Nephron (organoid): ENCODE results near the gene PALD1.

Source experiments
- H3K27ac Mint-ChIP-seq, 3 experiments: 2 replicates each; pipeline ENCODE4 v1.8.0; 2020; ENCODE audit warnings: mixed read lengths in 3 of 3, mild to moderate bottlenecking in 2 of 3, moderate library complexity in 1 of 3
- H3K27me3 Mint-ChIP-seq: 2 replicates; pipeline ENCODE4 v1.8.0; 2021; ENCODE audit warnings: low read depth, mild to moderate bottlenecking, moderate library complexity, mixed read lengths
- H3K36me3 Mint-ChIP-seq: 2 replicates; pipeline ENCODE4 v1.8.0; 2020; ENCODE audit warnings: low read depth, mixed read lengths
- H3K4me1 Mint-ChIP-seq: 2 replicates; pipeline ENCODE4 v1.8.0; 2020; ENCODE audit warnings: mixed read lengths
- H3K4me3 Mint-ChIP-seq, 3 experiments: 2 replicates each; pipeline ENCODE4 v1.8.0; 2020; ENCODE audit warnings: mild to moderate bottlenecking in 3 of 3, mixed read lengths in 3 of 3, moderate library complexity in 2 of 3
- H3K9me3 Mint-ChIP-seq: 2 replicates; pipeline ENCODE4 v1.8.0; 2020; ENCODE audit warnings: mixed read lengths
- CTCF ChIP-seq, 3 experiments: fragments of 200-600 bp; sonication (generic); IDR thresholded peaks; one replicate each; pipeline ENCODE4 v1.5.0; 2021; ENCODE audit warnings: antibody characterized with exemption in 3 of 3; ENCODE audit not compliant: unreplicated experiment in 3 of 3

PALD1 gene

DNA sequence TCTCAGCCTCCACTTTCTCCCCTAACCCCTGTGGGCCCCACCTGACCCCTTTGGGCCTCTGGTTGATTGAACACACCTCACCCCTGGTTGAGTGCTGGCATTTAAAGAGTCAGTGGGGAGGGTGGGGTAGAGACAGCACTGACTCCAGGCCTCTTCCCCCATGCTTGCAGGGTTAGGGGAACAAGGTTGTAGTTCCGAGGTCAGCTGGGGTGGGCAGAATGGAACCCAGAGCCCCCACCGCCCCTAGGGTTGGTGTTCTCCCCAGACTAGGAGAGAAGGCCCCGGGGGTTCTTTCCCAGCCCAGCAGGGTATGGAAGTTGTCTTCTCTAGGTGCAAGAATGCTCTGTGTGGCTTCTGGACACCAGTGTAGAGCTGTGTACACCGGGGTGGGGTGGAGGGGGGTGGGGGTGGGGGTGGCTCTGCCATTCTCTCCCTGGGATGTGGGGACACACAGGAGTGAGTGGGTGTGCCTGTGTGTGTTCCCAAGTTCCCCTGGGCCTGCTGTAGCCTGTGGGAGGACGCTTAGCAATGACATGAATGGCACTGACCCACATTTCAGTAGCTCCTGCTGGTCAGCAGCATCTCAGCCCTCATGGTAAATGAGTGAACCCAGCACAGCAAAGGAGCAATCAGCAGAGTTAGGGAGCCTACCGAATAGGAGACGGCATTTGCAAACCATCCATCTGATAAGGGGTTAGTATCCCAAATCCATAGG is 90.4 kb downstream of the PALD1 start:
- Mint-ChIP-seq H3K4me1 (no peaks in the 10 kb centered on the region), H3K4me3 (no peak overlapping the region), H3K27ac (no peak overlapping the region), H3K27me3 (peaks cover 8% of the 10 kb centered on the region), H3K36me3 (no peaks in the 10 kb centered on the region), H3K9me3 (no peaks in the 10 kb centered on the region)
- no peak for TF ChIP-seq CTCF (IDR thresholded peaks at IDR 0.05; ENCODE audit: unreplicated experiment in 3 of 3)

DNA sequence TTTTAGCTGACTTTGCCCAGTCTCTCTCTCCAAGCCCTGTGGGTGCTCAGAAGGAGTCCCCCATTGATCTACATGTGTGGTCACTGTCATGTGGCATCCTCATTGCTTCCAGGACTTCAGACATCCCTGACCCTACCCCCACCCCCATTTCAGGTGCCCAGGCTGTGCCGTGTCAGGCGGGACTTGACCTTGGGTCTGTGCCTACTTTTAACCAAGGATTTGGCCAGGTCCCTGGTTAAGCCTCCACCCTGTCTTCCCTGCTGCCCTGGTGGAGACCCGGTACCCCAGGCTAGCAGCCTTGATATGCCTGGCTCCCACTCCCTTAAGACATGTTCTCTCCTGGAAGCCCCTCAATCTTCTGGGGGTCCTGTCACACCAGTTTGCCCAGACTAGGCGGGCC is 92.7 kb downstream of the PALD1 start:
- no peaks in the 10 kb centered on the region for H3K9me3 Mint-ChIP-seq
- no peak for TF ChIP-seq CTCF (IDR thresholded peaks at IDR 0.05; ENCODE audit: unreplicated experiment in 3 of 3)
- H3K36me3 Mint-ChIP-seq: no peaks in the 10 kb centered on the region
- peaks cover 7% of the 10 kb centered on the region for H3K4me1 Mint-ChIP-seq
- peaks cover 8% of the 10 kb centered on the region for H3K27me3 Mint-ChIP-seq
- no peak overlapping the region for H3K27ac Mint-ChIP-seq
- no peak overlapping the region for H3K4me3 Mint-ChIP-seq

GRCh38 chr10:70571636-70572439 is 93.3 kb downstream of the PALD1 start:
- Mint-ChIP-seq H3K4me1 (peaks cover 7% of the 10 kb centered on the region), H3K4me3 (no peak overlapping the region), H3K9me3 (no peaks in the 10 kb centered on the region), H3K36me3 (no peaks in the 10 kb centered on the region), H3K27me3 (peaks cover 8% of the 10 kb centered on the region), H3K27ac (no peak overlapping the region)
- no peak for TF ChIP-seq CTCF (IDR thresholded peaks at IDR 0.05; ENCODE audit: unreplicated experiment in 3 of 3)

GRCh38 chr10:70573599-70574506 is 95.3 kb downstream of the PALD1 start:
- no peak overlapping the region for H3K27ac Mint-ChIP-seq
- no peak overlapping the region for H3K4me3 Mint-ChIP-seq
- H3K27me3 Mint-ChIP-seq: peaks cover 4% of the 10 kb centered on the region
- no peaks in the 10 kb centered on the region for H3K9me3 Mint-ChIP-seq
- TF ChIP-seq CTCF (IDR thresholded peaks at IDR 0.05; ENCODE audit: unreplicated experiment in 3 of 3): no peak
- peaks cover 11% of the 10 kb centered on the region for H3K4me1 Mint-ChIP-seq
- no peaks in the 10 kb centered on the region for H3K36me3 Mint-ChIP-seq

- no peak for TF ChIP-seq CTCF (IDR thresholded peaks at IDR 0.05; ENCODE audit: unreplicated experiment in 3 of 3)
- no peaks in the 10 kb centered on the region for H3K9me3 Mint-ChIP-seq
- no peaks in the 10 kb centered on the region for H3K36me3 Mint-ChIP-seq
- no peak overlapping the region for H3K4me3 Mint-ChIP-seq
- peak overlapping the region in 2 of 3 experiments; percentile 2 to 21 for H3K27ac Mint-ChIP-seq
- H3K4me1 Mint-ChIP-seq: peaks cover 11% of the 10 kb centered on the region
- H3K27me3 Mint-ChIP-seq: peaks cover 4% of the 10 kb centered on the region
These were observed 96.9 kb downstream of the PALD1 start for GRCh38 chr10:70575486-70575873.
